HG03095 (cell line): ENCODE measurements around the gene HS3ST4.

Experiments
- ATAC-seq: cut with Tn5 transposase; IDR thresholded peaks from one replicate; pipeline ENCODE4 v1.9.1; 2021; ENCODE audit warnings: moderate library complexity; ENCODE audit not compliant: unreplicated experiment

The HS3ST4 gene

GRCh38 chr16:25877103-25877502 is 185.3 kb downstream of the HS3ST4 start:
- ATAC-seq, result no peak

- no peak for ATAC-seq
Measured at GRCh38 chr16:25886598-25886997, 194.8 kb downstream of the HS3ST4 start.

DNA sequence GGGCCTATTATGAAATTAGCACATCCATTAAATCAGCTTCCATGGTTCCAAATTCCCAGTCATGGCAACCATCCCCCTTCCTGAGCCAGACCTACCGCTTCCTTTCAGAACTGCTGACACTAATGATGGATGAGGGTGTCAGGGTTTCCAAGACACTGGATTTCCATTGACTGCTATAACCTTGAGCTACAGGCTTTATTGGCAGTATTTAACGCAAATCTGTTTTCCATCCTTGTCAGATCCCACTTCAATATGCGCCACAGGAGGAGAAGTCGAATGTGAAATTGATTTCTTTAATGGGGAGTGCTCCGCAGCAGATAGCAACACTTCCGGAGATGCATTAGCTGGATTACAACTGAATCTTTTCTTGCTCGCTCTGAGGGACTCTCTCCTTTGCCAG is 197.1 kb downstream of the HS3ST4 start:
- no peak for ATAC-seq

DNA sequence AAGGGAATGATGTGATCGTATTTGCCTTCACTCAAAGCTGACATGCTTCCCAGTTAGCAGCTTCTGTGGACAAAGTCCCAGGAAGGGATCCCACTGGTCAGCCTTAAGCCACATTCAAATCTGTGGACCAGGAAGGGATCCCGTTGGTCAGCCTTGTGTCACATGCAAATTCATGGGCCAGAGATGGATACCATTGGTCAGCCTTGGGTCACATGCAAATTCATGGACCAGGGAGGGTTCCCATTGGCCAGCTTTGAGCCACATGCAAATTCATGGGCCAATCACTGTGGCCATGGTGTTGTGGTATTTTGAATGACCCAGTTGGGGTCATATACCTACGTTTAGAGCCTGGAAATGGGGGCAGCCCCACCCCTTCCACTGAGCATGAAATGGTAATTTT is 201.6 kb downstream of the HS3ST4 start:
- no peak for ATAC-seq

DNA sequence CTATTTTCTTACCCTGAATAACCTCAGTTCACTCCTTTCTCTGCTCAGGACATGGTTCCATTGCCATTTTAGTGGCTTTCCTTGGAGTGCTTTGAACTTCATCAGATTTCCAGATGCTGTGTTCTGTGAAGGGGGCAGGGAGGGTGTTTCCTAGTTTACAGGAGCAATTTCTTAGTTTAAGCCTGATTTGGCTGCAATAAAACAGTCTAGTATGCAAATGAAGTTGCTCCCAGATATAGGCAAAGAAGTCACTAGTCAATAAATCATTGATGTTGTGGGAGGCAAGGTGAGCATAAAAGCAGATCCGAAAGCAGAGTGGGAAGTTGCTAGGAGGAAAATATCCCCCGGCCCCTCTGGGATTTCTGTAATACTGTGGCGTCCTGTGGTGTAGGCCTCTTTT is 202.3 kb downstream of the HS3ST4 start:
- no peak for ATAC-seq

GRCh38 chr16:25895380-25895779 is 203.6 kb downstream of the HS3ST4 start:
- no peak for ATAC-seq

DNA sequence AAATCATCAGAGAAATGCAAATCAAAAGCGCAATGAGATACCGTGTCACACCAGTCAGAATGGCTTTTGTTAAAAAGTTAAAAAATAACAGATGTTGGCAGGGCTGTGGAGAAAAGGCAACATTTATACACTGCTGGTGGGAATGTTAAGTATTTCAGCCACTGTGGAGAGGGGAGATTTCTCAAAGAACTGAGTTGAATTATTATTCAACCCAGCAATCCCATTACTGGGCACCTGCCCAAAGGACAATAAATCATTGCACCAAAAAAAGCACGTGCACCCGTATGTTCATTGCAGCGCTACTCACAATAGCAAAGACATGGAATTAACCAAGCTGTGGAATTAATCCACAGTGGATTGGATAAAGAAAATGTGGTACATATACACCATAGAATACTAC is 204.7 kb downstream of the HS3ST4 start:
- ATAC-seq, result no peak

DNA sequence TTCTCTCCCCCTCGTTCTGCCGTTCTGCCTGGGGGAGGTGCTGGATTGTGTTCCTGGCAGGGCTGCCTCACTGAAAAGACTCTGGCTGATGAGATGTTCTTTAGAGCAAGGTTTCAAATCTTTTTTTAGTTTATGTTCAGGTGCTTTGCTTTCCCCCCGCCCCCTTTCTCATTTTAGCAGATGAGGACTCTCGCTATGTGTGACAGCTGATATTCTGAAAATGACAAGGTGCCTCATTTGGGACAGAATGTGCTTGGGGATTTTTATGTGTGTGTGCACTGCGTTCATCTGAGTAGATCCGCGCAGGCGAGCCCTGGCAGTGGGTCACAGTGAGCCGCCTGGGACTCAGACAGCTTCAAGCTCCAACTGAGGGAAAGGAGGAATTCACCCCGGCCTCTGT is 205.9 kb downstream of the HS3ST4 start:
- no peak for ATAC-seq

GRCh38 chr16:25905810-25906209 is 214.1 kb downstream of the HS3ST4 start:
- no peak for ATAC-seq

GRCh38 chr16:25910971-25911370 is 219.2 kb downstream of the HS3ST4 start:
- no peak for ATAC-seq

DNA sequence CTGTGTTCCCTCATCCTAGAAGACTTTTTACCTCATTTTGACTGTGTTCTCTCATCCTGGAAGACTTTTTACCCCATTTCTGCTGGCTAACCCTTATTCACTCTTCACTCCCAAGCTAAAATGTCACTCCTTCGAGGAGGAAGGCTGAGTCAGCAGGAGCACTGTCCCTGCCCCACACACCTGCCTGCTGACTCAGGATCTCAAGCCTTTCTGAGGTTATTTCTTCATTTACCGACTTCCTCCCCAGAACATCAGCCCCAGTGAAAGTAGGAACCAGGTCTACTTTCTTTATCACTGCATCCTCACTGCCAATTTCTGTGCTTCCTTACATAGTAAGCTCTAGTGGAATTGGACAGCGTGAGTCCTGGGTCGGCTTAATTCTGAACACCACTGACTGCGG is 220.6 kb downstream of the HS3ST4 start:
- ATAC-seq, result no peak

GRCh38 chr16:25914357-25914962 is 222.7 kb downstream of the HS3ST4 start:
- ATAC-seq, result no peak

GRCh38 chr16:25916037-25916436 is 224.3 kb downstream of the HS3ST4 start:
- no peak for ATAC-seq

- no peak for ATAC-seq
Measured at GRCh38 chr16:25922438-25922837, 230.7 kb downstream of the HS3ST4 start.

DNA sequence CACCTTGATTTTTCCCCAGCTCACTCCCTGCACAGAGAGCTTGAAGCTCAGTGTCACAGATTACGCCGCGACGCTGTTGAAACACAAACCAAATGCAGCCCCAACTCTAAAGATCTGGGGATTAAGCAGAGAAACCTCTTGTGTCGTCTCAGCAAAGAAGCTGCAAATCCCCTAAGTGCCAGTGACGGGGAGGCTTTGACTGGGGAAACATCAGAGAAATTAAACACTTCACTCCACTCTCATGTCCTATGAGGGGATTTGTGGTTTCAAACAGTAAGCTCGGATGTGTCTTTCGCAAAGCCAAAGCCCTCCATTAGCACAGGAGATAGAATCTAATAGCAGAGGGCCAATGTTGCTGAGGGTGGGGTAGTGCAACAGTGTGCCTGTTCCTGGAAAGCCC is 233.7 kb downstream of the HS3ST4 start:
- no peak for ATAC-seq

DNA sequence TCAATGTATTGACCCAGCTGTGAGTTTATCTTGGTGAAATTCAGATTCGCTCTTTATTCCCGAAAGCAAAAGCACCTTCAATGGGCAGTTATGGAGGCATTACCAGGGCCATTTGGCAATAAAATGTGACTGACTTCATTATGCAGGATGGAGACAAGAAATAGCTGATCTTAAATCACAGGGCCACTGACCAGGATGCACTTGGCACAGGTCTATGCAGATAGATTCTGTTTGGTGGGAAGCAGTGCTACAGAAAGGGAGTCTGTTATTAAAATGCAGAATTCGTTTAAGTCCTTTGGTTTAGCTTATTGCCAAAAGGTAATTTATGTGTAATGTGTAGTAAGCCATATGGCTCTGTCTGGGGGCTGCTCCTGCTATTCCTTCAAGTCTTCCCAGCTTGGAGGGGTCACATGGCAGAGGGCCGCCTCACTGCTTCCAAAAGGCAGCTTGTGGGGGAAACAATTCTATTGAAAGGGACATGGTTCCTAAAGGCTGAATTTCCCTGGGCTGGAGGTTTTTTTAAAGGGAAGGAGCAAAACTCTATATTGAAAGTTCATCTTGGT is 239.8 kb downstream of the HS3ST4 start:
- ATAC-seq, result no peak

DNA sequence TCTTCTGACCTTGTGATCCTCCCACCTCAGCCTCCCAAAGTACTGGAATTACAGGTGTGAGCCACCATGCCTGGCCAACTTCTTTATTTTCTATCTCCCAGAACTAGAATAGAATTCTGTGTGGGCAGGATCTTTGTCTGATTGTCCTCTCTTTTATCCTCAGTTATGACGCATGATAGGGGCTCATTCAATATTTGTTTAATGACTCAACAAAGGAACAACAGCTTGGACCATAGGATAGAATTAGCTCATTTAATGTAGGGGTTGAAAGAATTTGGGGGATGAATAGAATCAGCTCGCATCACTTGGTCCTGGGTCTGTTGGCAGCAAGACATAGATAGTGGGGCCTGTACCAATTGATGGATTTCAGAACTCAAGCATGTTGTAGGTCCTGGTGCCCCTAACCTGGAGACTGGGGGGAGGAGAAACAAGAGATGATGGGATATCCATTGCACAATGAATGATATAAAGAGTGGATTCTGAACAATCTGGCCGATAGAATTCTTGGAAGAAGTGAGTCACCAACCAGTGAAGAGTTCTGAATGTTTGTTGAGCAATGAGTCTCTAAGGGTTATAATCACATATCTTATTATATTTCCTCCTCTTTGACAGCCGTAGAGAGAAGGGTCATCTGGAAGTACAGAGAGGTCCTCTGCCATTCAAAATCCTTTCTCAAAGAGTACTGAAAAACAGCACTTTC is 250.2 kb downstream of the HS3ST4 start:
- no peak for ATAC-seq

DNA sequence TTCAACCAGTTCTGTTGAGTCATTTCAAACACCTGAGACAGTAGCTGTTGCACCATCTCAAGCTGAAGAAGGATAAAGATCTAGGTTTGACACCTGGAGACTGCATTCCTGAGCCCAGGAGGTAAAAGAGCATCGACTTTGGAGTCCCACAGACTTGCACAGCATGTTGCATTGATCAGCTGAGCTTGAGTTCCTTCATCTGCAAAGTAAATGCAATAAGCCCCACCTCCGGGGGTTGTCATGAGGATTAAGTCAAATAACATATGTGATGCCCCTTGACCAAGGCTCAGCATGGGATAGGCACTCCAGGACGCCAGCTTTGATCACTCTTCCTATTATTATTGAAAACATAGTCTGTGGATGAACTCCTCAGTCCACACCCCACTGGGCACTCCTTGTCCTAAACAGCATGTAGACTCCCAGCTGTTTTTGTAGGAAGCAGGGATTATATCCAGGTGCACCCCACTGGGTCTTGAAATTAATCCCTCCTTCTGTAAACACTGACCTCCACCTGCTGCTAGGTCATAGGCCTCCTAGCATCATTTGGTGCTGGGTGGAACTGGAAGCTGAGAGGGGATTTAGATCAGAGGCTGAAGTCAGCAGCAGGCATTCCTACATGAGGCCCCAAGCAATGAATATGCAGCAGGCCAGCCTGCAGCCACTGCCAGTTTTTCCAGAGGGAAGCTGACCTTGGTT is 259.0 kb downstream of the HS3ST4 start:
- ATAC-seq, result no peak

GRCh38 chr16:25951999-25952398 is 260.2 kb downstream of the HS3ST4 start:
- no peak for ATAC-seq

DNA sequence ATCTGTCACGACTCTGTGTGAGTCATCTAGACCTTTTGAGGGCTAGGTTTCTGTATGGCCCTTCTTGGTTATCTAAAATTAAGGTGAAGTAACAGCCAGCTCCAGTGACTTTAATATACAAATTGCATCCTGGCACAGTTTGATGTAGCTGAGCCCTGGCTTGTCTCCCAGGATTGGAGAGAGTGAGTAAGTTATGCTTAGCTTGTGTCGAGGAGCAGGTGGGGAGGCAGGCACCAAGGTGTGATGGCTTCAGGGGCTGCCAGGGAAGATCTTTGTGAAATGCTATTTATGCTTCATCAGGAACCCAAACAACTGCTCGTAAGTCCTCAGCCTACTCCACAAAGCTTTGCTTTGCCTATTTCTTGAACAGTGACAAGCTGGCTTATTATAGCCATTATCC is 261.2 kb downstream of the HS3ST4 start:
- ATAC-seq, result no peak

DNA sequence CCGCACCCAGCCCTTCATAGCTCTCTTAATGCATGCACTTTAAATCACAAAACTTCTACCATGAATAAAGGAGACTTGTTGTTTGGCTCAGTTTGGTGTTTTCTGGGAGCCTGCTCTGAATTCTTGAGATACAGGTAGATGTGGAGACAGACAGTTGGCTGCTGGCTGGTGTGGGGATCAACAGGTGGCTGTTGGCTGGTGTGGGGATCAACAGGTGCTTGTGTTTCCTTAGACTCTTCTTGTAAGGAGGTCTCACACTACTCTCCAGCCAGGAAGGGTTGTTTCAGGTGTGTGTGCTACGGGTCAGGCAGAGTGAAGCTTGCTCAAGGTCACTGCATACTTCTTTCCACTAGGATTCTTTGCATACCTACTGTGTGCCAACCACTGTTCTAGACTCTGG is 265.9 kb downstream of the HS3ST4 start:
- ATAC-seq, result no peak

GRCh38 chr16:25959221-25959620 is 267.5 kb downstream of the HS3ST4 start:
- no peak for ATAC-seq
